ENCODE data around the gene EDEM2.
"Not testable (repeated sequence)": the region's sequence is repeated elsewhere in the genome, so short reads cannot be mapped to it uniquely, and the experiment has no call there.

The EDEM2 gene

DNA sequence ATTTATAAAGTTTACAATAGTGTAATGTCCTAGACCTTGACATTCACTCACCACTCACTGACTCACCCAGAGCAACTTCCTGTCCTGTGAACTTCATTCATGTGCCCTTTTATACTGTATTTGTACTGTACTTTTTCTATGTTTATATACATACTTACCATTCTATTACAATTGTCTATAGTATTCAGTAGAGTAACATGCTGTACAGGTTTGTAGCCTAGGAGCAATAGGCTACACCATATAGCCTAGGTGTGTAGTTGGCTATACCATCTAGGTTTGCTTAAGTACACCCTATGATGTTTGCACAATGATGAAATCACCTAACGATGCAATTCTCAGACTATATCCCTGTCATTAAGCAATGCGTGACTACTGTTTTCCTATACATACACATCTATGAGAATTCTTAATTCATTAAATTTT lies 17.5 kb downstream of the EDEM2 start:
- DNase-seq (ENCODE audit: low read depth in 2 of 2, low spot score in 1 of 2) = no peak

GRCh38 chr20:35125753-35126152 lies 21.4 kb downstream of the EDEM2 start:
- no peak for DNase-seq (ENCODE audit: low read depth in 2 of 2, low spot score in 1 of 2)

GRCh38 chr20:35122756-35123405 lies 24.3 kb downstream of the EDEM2 start:
- DNase-seq (ENCODE audit: low read depth in 2 of 2, low spot score in 1 of 2) = no peak

- DNase-seq (ENCODE audit: low read depth in 2 of 2, low spot score in 1 of 2) = no peak
Observed at GRCh38 chr20:35121186-35121585, 25.9 kb downstream of the EDEM2 start.

- DNase-seq (ENCODE audit: low read depth in 2 of 2, low spot score in 1 of 2) = no peak
Observed at GRCh38 chr20:35120012-35120701, 27.0 kb downstream of the EDEM2 start.

GRCh38 chr20:35117629-35118028 lies 29.5 kb downstream of the EDEM2 start:
- no peak for DNase-seq (ENCODE audit: low read depth in 2 of 2, low spot score in 1 of 2)

GRCh38 chr20:35117196-35117595 lies 29.9 kb downstream of the EDEM2 start:
- no peak for DNase-seq (ENCODE audit: low read depth in 2 of 2, low spot score in 1 of 2)

GRCh38 chr20:35116258-35116657 lies 30.9 kb downstream of the EDEM2 start:
- no peak for DNase-seq (ENCODE audit: low read depth in 2 of 2, low spot score in 1 of 2)

DNA sequence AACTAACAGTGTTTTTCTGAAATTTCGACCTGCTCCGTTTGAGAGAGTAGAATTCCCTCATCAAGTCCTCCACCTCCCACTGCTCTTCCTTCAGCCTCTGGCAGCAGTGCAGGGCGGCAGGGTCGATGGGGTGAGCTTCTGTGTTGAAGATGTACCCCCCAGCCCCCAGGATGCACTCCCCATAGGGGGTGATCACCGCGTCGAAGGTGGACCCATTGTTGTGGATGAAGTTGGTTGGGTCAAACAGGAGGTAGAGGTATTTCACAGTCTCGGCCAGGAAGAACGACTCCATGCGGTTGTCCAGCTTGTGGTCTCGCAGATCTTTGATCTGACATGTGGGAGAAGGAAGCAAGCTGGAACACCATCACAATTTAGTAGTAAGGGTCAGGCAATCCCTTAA lies 31.5 kb downstream of the EDEM2 start:
- no peak for DNase-seq (ENCODE audit: low read depth in 2 of 2, low spot score in 1 of 2)

DNA sequence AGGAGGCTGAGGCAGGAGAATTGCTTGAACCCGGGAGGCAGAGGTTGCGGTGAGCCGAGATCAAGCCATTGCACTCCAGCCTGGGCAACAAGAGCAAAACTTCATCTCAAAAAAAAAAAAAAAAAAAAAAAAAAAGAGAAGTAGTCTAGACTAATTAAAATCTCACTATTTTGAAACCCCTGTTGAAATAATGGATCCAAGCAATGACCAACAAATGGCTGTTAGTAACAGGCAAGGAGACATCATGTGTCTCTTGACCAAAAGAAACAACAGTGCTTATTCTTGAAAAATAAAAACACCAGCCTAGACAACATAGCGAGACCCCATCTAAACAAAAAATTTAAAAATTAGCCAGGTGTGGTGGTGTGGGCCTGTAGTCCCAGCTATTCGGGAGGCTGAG lies 34.9 kb downstream of the EDEM2 start:
- not testable (repeated sequence) for DNase-seq (ENCODE audit: low read depth in 2 of 2, low spot score in 1 of 2)

DNA sequence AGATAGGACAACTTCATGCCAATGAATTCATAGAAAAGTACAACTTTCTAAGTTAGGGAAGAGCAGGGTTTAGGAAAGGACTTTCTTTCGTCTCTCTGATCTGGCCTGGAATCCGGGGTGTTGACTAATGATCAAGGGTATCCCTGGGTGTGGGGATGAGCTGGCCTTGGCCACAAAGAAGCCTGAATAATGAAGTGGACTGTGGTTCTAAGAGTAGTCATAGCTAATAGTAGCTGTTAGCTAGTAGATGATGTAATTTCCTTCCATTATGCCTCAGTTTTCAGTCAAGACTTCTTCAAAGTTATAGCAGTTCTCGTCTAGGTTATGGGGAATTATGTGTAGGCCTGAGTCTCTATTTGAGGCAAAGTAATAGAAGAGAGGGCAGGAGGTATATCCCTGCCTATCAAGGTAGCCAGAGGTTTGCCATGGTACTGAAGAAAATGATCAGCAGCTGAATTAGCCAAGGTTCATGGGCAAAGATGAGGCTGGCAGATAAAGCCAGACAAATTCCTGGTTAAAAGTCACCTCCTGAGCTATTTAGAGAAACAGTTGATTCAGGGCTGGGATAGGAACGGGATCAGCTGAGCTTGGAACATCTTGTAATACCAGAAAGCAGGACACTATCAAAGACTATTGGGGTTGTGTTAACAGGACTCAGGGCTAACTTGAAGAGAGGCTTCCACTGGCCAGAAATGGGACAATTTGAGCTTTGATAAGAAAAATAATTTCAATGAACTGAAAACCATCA lies 35.8 kb downstream of the EDEM2 start:
- DNase-seq (ENCODE audit: low read depth in 2 of 2, low spot score in 1 of 2) = no peak

- DNase-seq (ENCODE audit: low read depth in 2 of 2, low spot score in 1 of 2) = no peak
Observed at GRCh38 chr20:35108921-35109320, 38.2 kb downstream of the EDEM2 start.

GRCh38 chr20:35106827-35107380 lies 40.2 kb downstream of the EDEM2 start:
- DNase-seq (ENCODE audit: low read depth in 2 of 2, low spot score in 1 of 2) = no peak

DNA sequence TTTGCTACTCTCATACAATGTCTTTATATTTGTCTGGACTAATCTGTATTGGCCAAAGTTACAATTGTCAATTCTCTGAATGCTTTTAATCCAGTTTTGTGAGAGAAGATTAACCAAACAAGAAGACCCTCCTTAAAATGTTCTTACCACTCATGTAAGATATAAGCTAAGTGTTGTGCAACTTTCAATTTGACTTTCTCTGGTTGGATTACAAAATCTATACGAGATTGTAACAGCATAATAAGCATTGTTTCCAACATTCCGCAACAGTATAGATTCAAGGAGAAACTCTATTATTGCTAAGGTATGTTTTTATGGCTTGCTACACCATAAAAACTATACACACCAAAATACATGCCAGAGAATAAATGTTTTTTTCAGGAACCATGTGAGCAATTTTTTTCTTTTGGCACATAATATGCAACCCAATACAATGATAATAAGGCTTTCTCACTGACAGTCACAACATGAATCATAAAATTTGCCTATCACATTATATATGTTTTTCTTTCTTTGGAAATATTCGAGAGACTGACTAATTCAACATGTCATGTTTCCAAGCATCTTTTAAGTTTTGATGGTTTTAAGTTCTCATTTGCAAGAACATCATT lies 42.3 kb downstream of the EDEM2 start:
- no peak for DNase-seq (ENCODE audit: low read depth in 2 of 2, low spot score in 1 of 2)

GRCh38 chr20:35101620-35102019 lies 45.5 kb downstream of the EDEM2 start:
- DNase-seq (ENCODE audit: low read depth in 2 of 2, low spot score in 1 of 2) = no peak

- DNase-seq (ENCODE audit: low read depth in 2 of 2, low spot score in 1 of 2) = no peak
Observed at GRCh38 chr20:35093267-35093884, 53.8 kb downstream of the EDEM2 start.

- peak; percentile 71 to 74 for DNase-seq (ENCODE audit: low read depth in 2 of 2, low spot score in 1 of 2)
Observed at GRCh38 chr20:35092524-35093266, 54.4 kb downstream of the EDEM2 start, which contains the start of gene TRPC4AP. TSS of gene TRPC4AP (minus strand) at chr20:35092807. CDS start at chr20:35092781, 26 bp downstream.

DNA sequence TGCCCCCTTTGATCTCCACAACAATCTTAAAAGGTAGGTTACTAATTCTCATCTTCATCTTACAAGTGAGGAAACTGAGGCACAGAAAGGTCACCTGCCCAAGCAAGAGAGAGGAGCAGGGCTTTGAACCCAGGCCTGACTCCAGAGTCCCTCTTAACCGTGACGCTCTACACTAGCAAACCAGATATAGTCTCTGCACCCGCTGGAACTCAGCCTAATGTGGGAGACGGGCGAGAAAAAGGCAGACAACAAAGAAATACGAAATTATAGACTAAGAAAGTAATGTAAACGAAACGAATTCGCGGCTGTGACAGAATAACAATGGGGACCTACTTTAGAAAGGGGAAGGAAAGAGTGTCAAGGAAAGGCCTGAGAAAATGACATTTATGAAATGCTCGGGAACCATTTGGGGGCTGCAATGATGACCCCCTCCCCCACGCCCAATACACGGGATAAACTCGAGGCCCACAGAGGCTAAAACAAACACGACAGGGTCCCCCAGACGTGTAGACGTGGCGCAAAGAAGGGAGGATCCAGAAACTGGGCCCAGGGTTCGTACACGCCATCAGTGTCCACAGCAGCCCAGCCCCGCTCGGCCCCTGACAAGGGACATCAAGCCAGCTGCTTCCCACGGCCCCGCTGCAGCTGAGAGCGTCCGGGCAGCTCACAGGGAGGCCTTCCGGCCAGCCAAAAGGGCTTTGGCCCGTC lies 55.2 kb downstream of the EDEM2 start:
- no peak for DNase-seq (ENCODE audit: low read depth in 2 of 2, low spot score in 1 of 2)

All from stimulated activated CD8-positive, alpha-beta memory T cell treated with anti-CD3 and anti-CD28 coated beads, Interleukin-4, amount 100 ng/mL, for 4 hours (primary cell).